ENCODE data around the gene NR5A2.

Gene NR5A2

GRCh38 chr1:200038981-200039848, 11.7 kb downstream of the NR5A2 start:
- H3K27ac ChIP-seq (ENCODE audit: extremely low read depth, low read depth, low read length), result peak overlapping the region; percentile 17; the same call in 1 of the 2 replicates
- no peaks in the 10 kb centered on the region for H3K36me3 ChIP-seq (ENCODE audit: control insufficient read depth in 2 of 2, insufficient read depth in 1 of 2, low read length in 2 of 2)
- peaks cover 5% of the 10 kb centered on the region; the same call in 1 of the 2 replicates for H3K4me1 ChIP-seq (ENCODE audit: control insufficient read depth, insufficient read depth, low read length)
- peak overlapping the region; percentile 64 for H3K4me3 ChIP-seq (ENCODE audit: low read depth, low read length)
- ChIA-PET POLR2A (interaction anchor here (0.7 kb wide), 1 partner anchor 10 kb away, joined by 3 read pairs; no protein-coding TSS in a partner anchor), CTCF (interaction anchor here (0.7 kb wide), 1 partner anchor 452 kb away, joined by 3 read pairs; no protein-coding TSS in a partner anchor)
- H3K9me3 ChIP-seq (ENCODE audit: control insufficient read depth, insufficient read depth, low read depth, low read length), result no peaks in the 10 kb centered on the region
- TF ChIP-seq PRDM10 (tag by site-specific recombination; IDR thresholded peaks at IDR 0.05), result peak; percentile 55; the same call in 1 of the 2 replicates
- TF ChIP-seq ZFP37 (tag by site-specific recombination; IDR thresholded peaks at IDR 0.05), result peak; percentile 77
- TF ChIP-seq ZNF211 (tag by site-specific recombination; IDR thresholded peaks at IDR 0.05; ENCODE audit: low read depth), result no peak
- TF ChIP-seq ZEB2 (tag by site-specific recombination; IDR thresholded peaks at IDR 0.05), result peak; percentile 73; the same call in 1 of the 2 replicates
- 0 out of 2 replicates have a peak, but pooled peaks have one; percentile 11 for TF ChIP-seq KLF17 (tag by site-specific recombination; IDR thresholded peaks at IDR 0.05)
- no peak for TF ChIP-seq ZNF488 (tag by site-specific recombination; IDR thresholded peaks at IDR 0.05)
- TF ChIP-seq MZF1 (tag by site-specific recombination; IDR thresholded peaks at IDR 0.05; ENCODE audit: borderline replicate concordance), result 0 out of 2 replicates have a peak, but pooled peaks have one; percentile 15
- peak; percentile 22 for TF ChIP-seq SP2 (tag by site-specific recombination; IDR thresholded peaks at IDR 0.05)
- no peak for TF ChIP-seq ZNF223 (tag by site-specific recombination; IDR thresholded peaks at IDR 0.05)
- no peak for TF ChIP-seq ZNF670 (tag by site-specific recombination; IDR thresholded peaks at IDR 0.05; ENCODE audit: low read depth)
- no peak for TF ChIP-seq ZNF138 (tag by site-specific recombination; IDR thresholded peaks at IDR 0.05; ENCODE audit: borderline replicate concordance)
- TF ChIP-seq ZNF341 (tag by site-specific recombination; IDR thresholded peaks at IDR 0.05; ENCODE audit: low read depth), result peak; percentile 92
- TF ChIP-seq CTCF (tag by site-specific recombination; IDR thresholded peaks at IDR 0.05), result peak; percentile 21; the same call in 1 of the 2 replicates
- no peak for TF ChIP-seq ZNF621 (tag by site-specific recombination; IDR thresholded peaks at IDR 0.05)
- TF ChIP-seq KLF8 (tag by site-specific recombination; IDR thresholded peaks at IDR 0.05), result peak; percentile 71
- no peak for TF ChIP-seq HOXA7 (CRISPR knock-in tag; IDR thresholded peaks at IDR 0.05; ENCODE audit: borderline replicate concordance)
- TF ChIP-seq ZNF423 (tag by site-specific recombination; IDR thresholded peaks at IDR 0.05), result 0 out of 2 replicates have a peak, but pooled peaks have one; percentile 52
- TF ChIP-seq ZBTB7A (tag by site-specific recombination; IDR thresholded peaks at IDR 0.05; ENCODE audit: low read depth), result 0 out of 2 replicates have a peak, but pooled peaks have one; percentile 19
- TF ChIP-seq ZNF600 (tag by site-specific recombination; IDR thresholded peaks at IDR 0.05), result peak; percentile 68
- peak; percentile 57 for TF ChIP-seq SP3 (tag by site-specific recombination; IDR thresholded peaks at IDR 0.05)
- peak; percentile 25; the same call in 1 of the 2 replicates for TF ChIP-seq ZNF366 (tag by site-specific recombination; conservative IDR thresholded peaks at IDR 0.05)
- TF ChIP-seq WT1 (tag by site-specific recombination; IDR thresholded peaks at IDR 0.05), result peak; percentile 42; the same call in 1 of the 2 replicates
- peak; percentile 91 for TF ChIP-seq ZNF398 (tag by site-specific recombination; IDR thresholded peaks at IDR 0.05)
- TF ChIP-seq ZNF148 (tag by site-specific recombination; IDR thresholded peaks at IDR 0.05; ENCODE audit: borderline replicate concordance), result no peak
- TF ChIP-seq ZNF404 (tag by site-specific recombination; IDR thresholded peaks at IDR 0.05), result no peak

Measured in HEK293 (cell line).